ENCODE data around the gene THSD7A. TPM values are rescaled to one million over a fixed set of nuclear protein-coding genes. Genes with fewer than 3 reads are reported as not detected.

The THSD7A gene
- total RNA-seq, 3 donors from 2014 or later = 4.0 to 6.9 (median 4.4) TPM

DNA sequence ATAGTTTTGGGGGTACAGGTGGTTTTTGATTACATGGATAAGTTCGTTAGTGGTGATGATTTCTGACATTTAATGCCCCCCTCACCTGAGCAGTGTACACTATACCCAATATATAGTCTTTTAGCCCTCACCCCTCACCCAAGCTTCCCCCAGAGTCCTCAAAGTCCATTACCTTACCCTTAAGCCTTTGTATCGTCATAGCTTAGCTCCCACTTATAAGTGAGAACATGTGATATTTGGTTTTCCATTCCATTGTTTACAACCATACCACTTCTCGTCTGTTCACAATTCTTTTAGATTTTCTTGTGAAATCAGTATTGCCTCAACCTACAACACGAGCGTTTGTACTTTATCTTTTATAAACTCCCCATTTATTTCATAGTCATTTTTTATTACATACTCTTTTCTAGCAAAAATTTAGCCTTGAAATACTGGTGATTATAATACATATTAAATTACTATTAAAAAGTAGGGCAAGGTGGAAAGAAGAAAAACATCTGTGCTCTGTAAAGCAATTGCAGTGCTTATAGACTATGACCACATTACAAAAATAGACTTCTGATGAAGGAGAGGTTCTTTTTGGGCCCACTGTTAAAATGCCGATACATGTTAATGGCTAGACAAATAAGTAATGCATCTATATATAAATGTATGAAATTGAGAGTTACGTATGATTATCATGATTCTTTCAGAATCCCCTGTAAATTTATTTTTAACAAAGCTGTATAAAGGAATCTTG is 164.8 kb downstream of the THSD7A start:
- Histone ChIP-seq H3K4me1 (no peaks in the 10 kb centered on the region), H3K4me3 (no peak overlapping the region), H3K9me3 (no peaks in the 10 kb centered on the region), H3K27me3 (no peaks in the 10 kb centered on the region), H3K27ac (no peak overlapping the region), H3K36me3 (no peaks in the 10 kb centered on the region)
- TF ChIP-seq POLR2A (IDR thresholded peaks at IDR 0.05) = no peak
- intact Hi-C loops (cut with DNase I; ENCODE audit: low total_unique reads) = no loop called here
- no peak for DNase-seq (ENCODE audit: low spot score in 2 of 2)

DNA sequence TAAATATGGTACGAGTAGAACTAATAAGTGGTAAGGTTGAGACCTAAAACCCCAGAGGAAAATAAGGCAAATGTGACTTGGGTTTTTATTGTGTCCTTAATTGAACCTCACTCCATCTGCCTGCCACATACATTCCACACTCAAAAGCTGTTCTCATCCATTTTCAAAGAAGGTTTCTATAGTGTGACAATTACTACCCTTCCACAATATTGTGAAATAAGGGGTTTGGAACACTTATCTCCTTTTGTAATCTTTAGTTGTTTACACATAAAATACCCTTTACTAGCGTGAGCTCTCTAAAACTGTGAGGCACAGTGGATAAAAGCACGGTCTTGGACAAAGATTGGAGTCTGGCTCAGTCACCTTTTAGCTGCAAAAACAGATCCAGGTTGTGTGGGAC is 166.6 kb downstream of the THSD7A start:
- no peak for DNase-seq (ENCODE audit: low spot score in 2 of 2)
- H3K27ac ChIP-seq = no peak overlapping the region
- no peaks in the 10 kb centered on the region for H3K36me3 ChIP-seq
- no peaks in the 10 kb centered on the region for H3K9me3 ChIP-seq
- H3K27me3 ChIP-seq = no peaks in the 10 kb centered on the region
- TF ChIP-seq POLR2AphosphoS5 (IDR thresholded peaks at IDR 0.05) (no peak), POLR2A (IDR thresholded peaks at IDR 0.05) (no peak)
- TF ChIP-seq, protein P1, sequence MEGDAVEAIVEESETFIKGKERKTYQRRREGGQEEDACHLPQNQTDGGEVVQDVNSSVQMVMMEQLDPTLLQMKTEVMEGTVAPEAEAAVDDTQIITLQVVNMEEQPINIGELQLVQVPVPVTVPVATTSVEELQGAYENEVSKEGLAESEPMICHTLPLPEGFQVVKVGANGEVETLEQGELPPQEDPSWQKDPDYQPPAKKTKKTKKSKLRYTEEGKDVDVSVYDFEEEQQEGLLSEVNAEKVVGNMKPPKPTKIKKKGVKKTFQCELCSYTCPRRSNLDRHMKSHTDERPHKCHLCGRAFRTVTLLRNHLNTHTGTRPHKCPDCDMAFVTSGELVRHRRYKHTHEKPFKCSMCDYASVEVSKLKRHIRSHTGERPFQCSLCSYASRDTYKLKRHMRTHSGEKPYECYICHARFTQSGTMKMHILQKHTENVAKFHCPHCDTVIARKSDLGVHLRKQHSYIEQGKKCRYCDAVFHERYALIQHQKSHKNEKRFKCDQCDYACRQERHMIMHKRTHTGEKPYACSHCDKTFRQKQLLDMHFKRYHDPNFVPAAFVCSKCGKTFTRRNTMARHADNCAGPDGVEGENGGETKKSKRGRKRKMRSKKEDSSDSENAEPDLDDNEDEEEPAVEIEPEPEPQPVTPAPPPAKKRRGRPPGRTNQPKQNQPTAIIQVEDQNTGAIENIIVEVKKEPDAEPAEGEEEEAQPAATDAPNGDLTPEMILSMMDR (IDR thresholded peaks at IDR 0.05) = no peak
- no peak overlapping the region for H3K4me3 ChIP-seq
- intact Hi-C loops (cut with DNase I; ENCODE audit: low total_unique reads) = no loop called here
- H3K4me1 ChIP-seq = no peaks in the 10 kb centered on the region

DNA sequence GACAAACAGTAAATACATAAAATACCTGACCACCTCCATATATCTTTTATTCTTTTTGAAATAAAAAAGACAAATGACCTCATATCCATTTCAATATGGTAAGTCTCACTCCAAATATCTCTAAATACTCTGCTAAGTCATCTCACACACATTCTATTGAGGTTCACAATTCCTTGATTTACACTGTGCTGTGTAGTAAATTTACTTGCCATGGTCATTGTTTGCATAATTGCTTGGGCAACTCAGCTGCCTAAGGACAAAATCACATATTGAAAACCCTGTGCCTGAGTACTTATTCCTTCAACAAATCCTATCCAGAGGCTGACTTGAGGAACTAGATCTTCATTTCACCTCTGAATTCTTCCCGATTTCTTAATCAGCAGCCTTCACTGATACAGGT is 176.4 kb downstream of the THSD7A start:
- H3K27ac ChIP-seq = no peak overlapping the region
- no peaks in the 10 kb centered on the region for H3K27me3 ChIP-seq
- TF ChIP-seq, protein P1 (IDR thresholded peaks at IDR 0.05) = no peak
- no peak for TF ChIP-seq POLR2AphosphoS5 (IDR thresholded peaks at IDR 0.05)
- no peak for TF ChIP-seq POLR2A (IDR thresholded peaks at IDR 0.05)
- no peak overlapping the region for H3K4me3 ChIP-seq
- H3K36me3 ChIP-seq = no peaks in the 10 kb centered on the region
- intact Hi-C loops (cut with DNase I; ENCODE audit: low total_unique reads) = no loop called here
- no peaks in the 10 kb centered on the region for H3K4me1 ChIP-seq
- no peak for DNase-seq (ENCODE audit: low spot score in 2 of 2)
- H3K9me3 ChIP-seq = no peaks in the 10 kb centered on the region

DNA sequence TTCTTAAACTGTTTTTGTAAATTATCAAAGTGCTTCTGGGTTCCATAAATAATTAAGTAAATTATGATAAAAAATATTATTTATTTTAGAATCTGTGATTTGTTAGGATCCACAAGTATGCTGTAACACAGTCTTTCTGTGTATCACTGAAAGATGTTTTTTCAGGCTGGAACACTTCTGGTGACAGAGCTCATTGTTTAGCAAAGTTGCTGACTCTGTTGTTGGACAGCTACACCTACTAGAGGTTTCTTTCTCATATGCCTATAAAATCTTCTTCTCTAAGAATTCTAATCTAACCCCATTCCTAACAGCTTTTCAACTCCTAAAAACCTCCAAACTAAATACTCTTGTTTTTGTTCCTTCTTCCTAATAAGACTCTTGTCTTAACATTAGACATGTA is 176.8 kb downstream of the THSD7A start:
- no peaks in the 10 kb centered on the region for H3K27me3 ChIP-seq
- H3K27ac ChIP-seq = no peak overlapping the region
- H3K9me3 ChIP-seq = no peaks in the 10 kb centered on the region
- no peaks in the 10 kb centered on the region for H3K36me3 ChIP-seq
- DNase-seq (ENCODE audit: low spot score in 2 of 2) = no peak
- intact Hi-C loops (cut with DNase I; ENCODE audit: low total_unique reads) = no loop called here
- no peak overlapping the region for H3K4me3 ChIP-seq
- H3K4me1 ChIP-seq = no peaks in the 10 kb centered on the region
- TF ChIP-seq POLR2AphosphoS5 (IDR thresholded peaks at IDR 0.05) (no peak), POLR2A (IDR thresholded peaks at IDR 0.05) (no peak)
- TF ChIP-seq, protein P1 (IDR thresholded peaks at IDR 0.05) = no peak

DNA sequence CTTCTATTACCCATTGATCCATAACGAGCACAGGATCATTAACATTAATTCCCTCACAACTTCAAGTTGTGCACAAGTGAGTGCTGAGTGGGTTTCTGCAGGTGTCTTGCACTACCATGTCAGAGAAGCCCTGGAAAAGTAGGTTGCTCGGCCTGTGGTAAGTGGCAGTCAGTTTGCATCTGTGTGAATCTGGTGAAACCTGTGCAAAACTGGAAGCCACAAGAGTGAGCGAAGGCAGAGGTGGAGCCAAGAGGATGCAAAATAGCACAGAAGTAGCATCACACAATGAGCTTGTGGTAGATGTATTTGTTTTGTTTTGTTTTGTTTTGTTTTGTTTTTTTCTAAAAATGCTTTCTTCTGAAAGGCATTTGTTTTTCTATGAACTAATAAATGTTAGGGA is 181.5 kb downstream of the THSD7A start:
- no peak overlapping the region for H3K27ac ChIP-seq
- H3K4me3 ChIP-seq = no peak overlapping the region
- no peaks in the 10 kb centered on the region for H3K9me3 ChIP-seq
- DNase-seq (ENCODE audit: low spot score in 2 of 2) = no peak
- intact Hi-C loops (cut with DNase I; ENCODE audit: low total_unique reads) = no loop called here
- no peaks in the 10 kb centered on the region for H3K36me3 ChIP-seq
- no peak for TF ChIP-seq POLR2AphosphoS5 (IDR thresholded peaks at IDR 0.05)
- TF ChIP-seq, protein P1 (IDR thresholded peaks at IDR 0.05) = no peak
- H3K4me1 ChIP-seq = no peaks in the 10 kb centered on the region
- no peaks in the 10 kb centered on the region for H3K27me3 ChIP-seq

Measured in breast epithelium (tissue), 4 donors.